GM19035 (cell line): Measurements from ENCODE around the gene ZSWIM5.
"Not testable (repeated sequence)": the region's sequence is repeated elsewhere in the genome, so short reads cannot be mapped to it uniquely, and the experiment has no call there.

Experiments
- ATAC-seq: cut with Tn5 transposase; IDR thresholded peaks from one replicate; pipeline ENCODE4 v1.9.1; 2021; ENCODE audit not compliant: unreplicated experiment

ZSWIM5 gene

DNA sequence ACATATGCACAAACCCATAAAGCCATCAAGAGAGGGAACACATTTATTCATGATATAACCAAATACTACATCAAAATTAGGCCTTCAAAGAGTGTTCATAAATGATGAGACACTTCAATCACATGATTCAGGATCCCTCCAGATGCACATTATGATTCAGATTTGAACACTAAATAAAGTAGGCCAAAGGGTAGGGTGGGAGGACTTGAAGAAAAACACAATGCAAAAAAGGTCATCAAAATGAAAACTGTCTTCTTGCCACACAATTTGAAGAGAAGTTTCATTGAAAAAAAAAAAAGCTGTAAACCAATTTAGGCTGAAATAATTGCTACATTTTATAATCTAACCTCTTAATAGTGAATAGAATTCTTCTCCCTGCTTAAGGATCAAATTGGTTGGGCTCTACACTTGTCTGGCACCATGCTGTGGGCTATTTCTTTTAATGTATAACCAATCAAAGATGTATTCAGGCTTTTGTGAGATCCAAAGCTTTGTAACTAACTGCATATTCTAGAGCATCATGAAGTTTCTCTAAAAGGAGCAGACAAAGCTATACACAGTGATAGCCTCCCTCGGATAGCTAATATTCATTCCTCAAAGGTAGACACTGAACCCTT, 58.1 kb downstream of the ZSWIM5 start:
- ATAC-seq, result no peak

- ATAC-seq, result no peak
These were observed 59.6 kb downstream of the ZSWIM5 start for GRCh38 chr1:45146833-45147232.

DNA sequence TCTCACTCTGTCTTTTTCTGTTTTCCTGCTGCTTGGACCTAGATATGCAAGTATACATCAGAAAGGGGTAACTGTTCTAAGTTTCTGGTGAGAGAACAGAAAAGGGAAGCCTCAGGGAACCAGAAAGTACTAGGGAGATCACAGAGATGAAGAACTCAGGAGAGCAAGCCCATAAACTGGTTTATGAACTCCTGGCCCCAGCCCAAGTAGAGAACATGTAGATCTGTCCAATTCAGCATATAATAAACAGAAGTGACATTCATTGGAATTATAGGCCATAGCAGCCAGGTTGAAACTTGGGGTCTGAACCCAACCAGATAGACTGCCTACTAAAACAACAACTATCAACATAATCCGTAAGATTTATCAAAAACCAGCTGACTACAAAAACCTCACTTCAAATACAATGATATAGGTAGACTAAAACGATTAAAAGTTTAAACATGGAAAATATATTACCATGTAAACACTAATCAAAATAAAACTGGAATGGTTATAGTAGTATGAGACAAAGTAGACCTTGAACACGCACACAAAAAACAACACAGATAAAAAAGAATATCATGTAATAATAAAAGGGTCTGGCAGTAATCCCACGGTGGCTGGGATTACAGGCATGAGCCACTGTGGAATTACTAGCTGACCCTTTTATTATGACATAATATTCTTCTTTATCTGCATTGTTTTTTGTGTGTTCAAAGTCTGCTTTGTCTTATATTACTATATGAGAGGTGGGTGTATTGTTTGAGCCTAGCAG, 65.0 kb downstream of the ZSWIM5 start:
- no peak for ATAC-seq

DNA sequence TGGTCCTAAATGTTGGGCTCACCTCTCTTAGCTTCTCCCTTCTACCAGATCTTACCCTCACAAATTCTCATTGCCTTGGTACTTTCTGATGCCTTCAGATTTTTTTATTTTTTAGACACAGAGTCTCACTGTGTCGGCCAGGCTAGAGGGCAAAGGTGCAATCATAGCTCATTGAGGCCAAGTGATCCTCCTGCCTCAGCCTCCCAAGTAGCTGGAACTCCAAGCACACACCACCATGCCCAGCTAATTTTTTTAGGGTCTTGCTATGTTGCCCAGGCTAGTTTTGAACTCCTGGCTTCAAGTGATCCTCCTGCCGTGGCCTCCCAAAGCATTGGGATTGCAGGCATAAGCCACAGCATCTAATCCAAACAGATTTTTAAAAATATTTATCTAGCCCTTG, 69.4 kb downstream of the ZSWIM5 start:
- ATAC-seq, result no peak

- ATAC-seq, result no peak
These were observed 71.1 kb downstream of the ZSWIM5 start for GRCh38 chr1:45135316-45135715.

DNA sequence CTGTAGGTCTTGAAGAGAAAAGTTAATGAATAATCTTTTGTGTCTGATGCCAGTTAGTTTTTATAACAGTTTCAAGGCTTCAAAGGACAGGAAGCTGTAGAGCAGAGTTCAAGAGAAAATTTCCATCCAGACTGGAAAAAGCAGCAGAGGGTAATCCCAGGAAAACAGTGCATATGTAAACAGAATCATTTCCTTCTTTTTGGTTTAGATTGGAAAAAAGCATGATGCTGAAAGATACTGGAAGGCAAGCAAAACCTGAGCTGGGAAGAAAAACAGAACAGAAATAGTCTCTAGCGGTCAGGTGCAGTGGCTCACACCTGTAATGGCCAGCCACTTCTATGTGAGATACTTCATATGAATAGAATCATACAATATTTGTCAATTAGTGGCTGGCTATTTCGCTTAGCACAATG, 71.9 kb downstream of the ZSWIM5 start:
- ATAC-seq, result no peak

- not testable (repeated sequence) for ATAC-seq
These were observed 73.7 kb downstream of the ZSWIM5 start for GRCh38 chr1:45132719-45133118.

DNA sequence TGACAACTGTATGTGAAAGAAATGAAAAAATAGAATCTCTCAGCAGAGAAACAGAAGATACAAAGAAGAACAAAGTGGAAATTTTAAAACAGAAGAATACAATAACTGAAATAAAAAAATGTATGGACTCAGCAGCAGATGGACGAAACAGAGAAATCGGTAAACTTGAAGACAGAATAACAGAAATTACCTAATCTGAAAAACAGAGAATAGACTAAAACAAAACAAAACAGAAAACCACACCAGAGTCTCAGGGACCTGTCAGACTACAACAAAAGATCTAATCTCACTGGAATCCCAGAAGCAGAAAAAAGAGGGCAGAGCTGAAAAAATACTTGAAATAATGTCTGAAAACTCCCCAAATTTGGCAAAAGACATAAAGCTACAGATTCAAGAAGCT, 83.0 kb downstream of the ZSWIM5 start:
- no peak for ATAC-seq

- no peak for ATAC-seq
These were observed 83.7 kb downstream of the ZSWIM5 start for GRCh38 chr1:45122724-45123123.

GRCh38 chr1:45117766-45118165, 88.6 kb downstream of the ZSWIM5 start:
- no peak for ATAC-seq

DNA sequence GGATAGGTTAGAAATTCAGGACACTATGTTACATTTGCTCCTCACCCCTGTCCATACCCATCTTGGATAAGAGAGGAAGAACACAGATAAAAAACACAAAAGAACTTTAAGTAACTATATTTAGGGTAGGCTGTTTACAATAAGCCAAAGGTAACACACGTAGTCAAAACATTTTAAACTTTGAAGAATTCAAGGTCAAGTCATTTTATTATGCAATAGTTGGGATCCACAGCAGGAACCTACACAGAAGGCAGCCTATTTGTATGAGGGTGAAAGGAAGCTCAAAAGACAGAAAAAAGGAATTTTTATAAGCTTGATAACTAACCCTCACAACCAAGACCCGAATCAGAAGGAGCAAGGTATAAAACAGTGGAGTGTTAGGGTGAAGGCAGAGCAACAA, 89.6 kb downstream of the ZSWIM5 start:
- ATAC-seq, result no peak

DNA sequence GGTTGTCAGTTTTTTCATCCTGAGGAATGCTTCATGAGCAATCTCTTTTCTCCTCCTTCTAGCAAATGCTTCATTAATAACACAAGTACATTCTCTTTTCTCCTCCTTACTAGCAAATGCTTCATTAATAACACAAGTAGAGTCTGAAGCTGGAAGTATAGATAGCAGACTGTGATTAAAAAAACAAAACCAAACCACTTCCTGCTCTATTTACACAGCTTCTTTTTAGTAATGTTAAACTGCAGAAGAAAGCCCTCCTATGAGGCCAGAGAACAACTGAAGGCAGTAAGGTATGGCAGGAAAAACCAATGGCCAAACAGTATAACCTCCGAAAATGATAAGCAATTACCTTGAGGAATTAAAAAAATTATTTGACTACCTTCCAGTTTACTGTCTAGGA, 90.1 kb downstream of the ZSWIM5 start:
- ATAC-seq, result no peak

GRCh38 chr1:45115198-45115597, 91.2 kb downstream of the ZSWIM5 start:
- ATAC-seq, result not testable (repeated sequence)

GRCh38 chr1:45112661-45113060, 93.7 kb downstream of the ZSWIM5 start:
- no peak for ATAC-seq

DNA sequence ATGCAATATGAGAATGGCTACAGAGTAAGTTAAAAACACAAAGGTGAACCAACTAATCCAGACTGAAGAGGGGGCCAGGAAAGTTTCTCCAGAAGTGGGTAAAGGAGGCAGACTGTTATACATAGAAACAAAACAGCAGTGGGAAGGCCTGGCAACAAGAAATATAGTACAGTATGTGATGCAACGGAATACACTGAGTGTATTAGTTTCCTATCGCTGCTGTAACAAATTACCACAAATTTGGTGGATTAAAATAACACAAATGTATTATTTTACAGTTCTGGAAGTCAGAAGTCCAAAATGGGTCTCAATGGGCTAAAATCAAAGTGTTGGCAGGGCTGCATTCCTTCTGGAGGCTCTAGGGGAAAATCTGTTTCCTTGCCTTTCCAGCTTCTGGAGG, 95.2 kb downstream of the ZSWIM5 start:
- no peak for ATAC-seq

DNA sequence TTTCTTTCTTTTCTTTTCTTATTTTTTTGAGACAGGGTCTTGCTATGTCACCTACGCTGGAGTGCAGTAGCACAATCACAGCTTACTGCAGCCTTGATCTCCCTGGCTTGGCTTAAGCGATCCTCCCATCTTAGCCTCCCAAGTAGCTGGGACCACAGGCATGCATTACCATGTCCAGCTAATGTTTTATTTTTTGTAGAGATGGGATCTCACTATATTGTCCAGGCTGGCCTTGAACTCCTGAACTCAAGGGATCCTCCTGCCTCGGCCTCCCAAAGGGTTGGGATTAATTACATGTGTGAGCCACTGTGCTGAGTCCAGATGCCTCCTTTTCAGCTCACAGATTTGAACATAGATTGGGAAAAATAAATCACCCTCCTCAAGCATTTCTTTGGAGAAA, 98.6 kb downstream of the ZSWIM5 start:
- ATAC-seq, result no peak

GRCh38 chr1:45106864-45107263, 99.5 kb downstream of the ZSWIM5 start:
- not testable (repeated sequence) for ATAC-seq

GRCh38 chr1:45106156-45106545, 100.3 kb downstream of the ZSWIM5 start:
- ATAC-seq, result not testable (repeated sequence)

DNA sequence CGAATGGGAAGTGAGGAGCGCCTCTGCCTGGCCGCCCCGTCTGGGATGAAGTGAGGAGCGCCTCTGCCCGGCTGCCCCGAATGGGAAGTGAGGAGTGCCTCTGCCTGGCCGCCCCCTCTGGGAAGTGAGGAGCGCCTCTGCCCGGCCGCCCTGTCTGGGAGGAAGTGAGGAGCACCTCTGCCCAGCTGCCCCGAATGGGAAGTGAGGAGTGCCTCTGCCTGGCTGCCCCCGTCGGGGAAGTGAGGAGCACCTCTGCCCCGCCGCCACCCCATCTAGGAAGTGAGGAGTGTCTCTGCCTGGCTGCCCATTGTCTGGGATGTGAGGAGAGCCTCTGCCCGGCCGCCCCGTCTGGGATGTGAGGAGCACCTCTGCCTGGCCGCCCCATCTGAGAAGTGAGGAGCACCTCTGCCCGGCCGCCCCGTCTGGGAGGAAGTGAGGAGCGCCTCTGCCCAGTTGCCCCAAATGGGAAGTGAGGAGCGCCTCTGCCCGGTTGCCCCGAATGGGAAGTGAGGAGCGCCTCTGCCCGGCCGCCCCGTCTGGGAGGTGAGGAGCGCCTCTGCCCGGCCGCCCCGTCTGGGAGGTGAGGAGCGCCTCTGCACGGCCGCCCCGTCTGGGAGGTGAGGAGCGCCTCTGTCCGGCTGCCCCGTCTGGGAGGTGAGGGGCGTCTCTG, 100.8 kb downstream of the ZSWIM5 start:
- not testable (repeated sequence) for ATAC-seq

DNA sequence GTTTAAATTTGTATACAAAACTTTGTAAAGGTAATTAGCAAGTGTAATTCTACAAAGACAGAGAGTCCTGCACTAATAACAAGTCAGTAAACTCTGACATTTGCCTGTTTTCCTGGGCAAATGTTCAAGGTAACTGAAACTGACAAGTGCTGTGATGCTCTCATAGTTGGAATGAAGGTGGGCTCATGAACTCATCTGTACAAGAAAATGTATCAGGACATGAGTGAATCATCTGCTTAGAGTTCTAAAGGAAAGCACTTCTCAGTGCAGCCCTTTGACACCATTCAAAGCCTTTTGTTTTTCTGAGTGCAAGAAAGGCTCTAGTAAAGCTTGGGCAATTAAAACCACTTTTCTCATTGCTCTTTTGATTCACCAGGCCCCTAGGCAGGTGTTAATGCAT, 102.9 kb downstream of the ZSWIM5 start:
- no peak for ATAC-seq

DNA sequence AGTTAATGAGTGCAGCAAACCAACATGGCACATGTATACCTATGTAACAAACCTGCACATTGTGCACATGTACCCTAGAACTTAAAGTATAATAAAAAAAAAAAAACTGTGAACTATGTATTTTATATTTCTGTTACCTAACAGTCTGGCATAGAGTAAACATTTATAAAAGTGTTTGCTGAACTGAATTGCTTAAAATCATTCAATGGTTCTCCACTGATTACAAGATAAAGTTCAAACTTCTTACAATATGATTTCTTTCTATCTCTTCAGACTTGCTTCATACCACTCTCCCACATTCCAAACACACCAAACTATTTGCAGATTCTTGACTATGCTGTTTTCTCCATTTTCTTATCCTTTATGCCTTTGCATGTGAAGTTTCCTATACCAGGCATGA, 104.5 kb downstream of the ZSWIM5 start:
- ATAC-seq, result no peak

DNA sequence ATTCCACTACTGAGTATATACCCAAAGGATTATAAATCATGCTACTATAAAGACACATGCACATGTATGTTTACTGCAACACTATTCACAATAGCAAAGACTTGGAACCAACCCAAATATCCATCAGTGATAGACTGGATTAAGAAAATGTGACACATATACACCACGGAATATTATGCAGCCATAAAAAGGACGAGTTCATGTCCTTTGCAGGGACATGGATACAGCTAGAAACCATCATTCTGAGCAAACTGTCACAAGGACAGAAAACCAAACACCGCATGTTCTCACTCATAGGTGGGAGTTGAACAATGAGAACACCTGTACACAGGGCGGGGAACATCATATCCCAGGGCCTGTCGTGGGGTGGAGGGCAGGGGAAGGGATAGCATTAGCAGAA, 104.9 kb downstream of the ZSWIM5 start:
- not testable (repeated sequence) for ATAC-seq
